Daoy (cell line): ENCODE data around the gene CEP41. TPM values are rescaled to one million over a fixed set of nuclear protein-coding genes. Genes with fewer than 3 reads are reported as not detected.

Experiments
- DNase-seq: peaks from one replicate; pipeline ENCODE4 v3.0.0-alpha.2; 2015; ENCODE audit warnings: low read depth
- total RNA-seq: library from RNA; depleted of rRNA; stranded (reverse); fragments of >200 nt; shearing (Covaris generic); gene quantifications from 2 replicates; pipeline ENCODE4 v1.2.3, GENCODE V29; 2014

Gene CEP41
- total RNA-seq, 1 experiment from 2014 or later: 43.9 TPM

DNA sequence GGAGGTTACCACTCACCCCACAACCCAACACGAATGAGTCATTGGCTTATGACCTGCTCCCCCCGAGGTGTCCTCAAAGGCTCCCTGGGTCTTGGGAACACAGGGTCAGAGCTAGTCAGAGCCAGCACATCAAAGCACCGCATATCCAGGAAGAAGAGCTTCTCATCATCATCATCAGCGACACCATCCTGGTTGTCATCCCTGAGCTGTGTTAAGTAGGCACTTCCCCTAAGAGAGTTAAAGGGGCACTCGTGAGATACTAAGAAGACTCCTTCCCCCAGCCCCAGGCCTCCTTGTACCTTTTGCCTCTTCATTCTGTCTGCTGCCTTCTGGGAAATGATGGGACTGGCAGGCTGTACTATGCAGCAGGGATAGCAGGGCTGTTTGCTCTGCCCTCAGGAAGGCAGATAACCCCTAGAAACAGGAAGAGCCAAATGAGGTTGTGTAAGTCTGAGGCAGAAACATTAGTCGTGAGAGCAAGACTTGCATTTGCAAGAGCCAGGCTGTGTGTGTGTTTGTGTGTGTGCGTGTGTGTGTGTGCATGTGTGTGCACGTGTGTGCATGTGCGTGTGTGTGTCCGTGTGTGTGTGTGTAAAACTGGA lies 71.6 kb downstream of the CEP41 start:
- peak; percentile 90 for DNase-seq

DNA sequence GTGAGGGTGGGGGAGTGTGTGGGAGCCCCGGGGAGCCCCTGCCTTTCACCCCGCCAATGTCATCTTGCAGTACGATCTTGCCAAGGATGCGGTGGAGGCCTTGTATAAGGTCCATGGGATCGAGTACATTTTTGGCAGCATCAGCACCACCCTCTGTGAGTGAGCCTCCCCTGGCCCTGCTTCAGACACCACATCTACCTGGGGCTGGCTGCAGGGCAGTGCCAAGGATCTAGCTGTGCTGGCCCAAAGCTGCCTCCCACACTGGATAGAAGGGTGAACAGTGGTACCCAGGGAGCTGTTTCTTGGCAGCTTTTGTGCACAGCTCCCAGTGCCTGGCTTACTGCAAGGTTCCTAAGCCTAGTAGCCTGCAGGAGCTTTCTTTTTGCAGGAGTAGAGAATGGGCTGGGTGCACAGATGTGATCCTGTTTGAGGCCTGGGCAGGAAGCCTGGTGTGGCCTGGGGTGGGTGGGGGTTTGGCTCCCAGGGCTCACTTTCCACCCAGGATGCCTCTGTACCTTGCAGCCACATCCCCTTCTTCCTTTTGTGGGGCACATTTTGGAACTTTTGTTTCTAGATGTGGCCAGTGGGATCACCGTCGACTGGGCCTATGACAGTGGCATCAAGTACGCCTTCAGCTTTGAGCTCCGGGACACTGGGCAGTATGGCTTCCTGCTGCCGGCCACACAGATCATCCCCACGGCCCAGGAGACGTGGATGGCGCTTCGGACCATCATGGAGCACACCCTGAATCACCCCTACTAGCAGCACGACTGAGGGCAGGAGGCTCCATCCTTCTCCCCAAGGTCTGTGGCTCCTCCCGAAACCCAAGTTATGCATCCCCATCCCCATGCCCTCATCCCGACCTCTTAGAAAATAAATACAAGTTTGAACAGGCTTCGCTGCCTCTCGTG lies 72.7 kb downstream of the CEP41 start:
- DNase-seq: no peak

DNA sequence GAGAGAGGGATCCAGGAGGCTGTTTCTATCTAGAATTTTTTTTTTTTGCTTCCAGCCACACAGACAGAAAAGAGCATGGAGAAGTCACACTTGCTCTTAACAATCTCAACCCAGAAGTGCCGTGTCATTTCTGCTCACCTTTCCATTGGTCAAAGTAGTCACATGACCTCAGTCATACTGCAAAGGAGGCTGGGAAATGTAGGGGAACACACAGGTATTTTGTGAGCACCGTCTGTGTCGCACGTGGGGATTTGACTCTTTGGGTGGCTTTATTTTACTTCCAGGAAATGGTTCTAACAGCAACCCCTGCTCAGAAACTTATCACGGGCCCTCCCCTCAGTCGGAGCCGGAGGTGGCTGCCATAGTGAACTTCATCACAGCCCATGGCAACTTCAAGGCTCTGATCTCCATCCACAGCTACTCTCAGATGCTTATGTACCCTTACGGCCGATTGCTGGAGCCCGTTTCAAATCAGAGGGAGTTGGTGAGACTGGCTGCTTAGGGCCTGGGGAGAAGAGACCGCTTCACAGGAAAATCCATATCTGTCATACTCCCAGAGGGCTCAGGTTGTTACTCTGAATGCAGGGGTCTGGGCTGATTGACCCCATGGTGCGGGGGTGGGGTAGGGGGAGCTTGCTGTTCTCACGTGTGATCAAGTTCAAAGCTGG lies 73.6 kb downstream of the CEP41 start:
- DNase-seq: no peak

DNA sequence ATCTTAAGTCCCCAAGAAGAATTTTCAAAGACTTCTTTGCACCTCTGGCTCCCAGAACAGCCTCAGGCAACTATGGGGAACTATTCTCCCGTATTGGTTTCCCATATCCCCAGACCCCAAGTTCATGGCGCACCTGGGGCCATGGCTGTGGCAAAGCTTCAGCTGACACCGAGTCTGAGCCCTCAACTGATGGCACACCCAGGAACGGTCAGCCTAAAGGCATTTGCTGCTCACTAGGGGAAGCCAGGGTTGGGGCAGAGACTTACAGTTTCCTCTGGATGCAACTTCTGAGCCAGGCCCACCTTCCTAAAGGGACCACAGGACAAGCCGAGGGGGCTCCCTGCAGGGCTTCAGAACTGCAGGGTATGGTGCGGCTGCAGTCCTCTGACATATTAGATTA lies 74.3 kb downstream of the CEP41 start:
- DNase-seq: peak; percentile 59

DNA sequence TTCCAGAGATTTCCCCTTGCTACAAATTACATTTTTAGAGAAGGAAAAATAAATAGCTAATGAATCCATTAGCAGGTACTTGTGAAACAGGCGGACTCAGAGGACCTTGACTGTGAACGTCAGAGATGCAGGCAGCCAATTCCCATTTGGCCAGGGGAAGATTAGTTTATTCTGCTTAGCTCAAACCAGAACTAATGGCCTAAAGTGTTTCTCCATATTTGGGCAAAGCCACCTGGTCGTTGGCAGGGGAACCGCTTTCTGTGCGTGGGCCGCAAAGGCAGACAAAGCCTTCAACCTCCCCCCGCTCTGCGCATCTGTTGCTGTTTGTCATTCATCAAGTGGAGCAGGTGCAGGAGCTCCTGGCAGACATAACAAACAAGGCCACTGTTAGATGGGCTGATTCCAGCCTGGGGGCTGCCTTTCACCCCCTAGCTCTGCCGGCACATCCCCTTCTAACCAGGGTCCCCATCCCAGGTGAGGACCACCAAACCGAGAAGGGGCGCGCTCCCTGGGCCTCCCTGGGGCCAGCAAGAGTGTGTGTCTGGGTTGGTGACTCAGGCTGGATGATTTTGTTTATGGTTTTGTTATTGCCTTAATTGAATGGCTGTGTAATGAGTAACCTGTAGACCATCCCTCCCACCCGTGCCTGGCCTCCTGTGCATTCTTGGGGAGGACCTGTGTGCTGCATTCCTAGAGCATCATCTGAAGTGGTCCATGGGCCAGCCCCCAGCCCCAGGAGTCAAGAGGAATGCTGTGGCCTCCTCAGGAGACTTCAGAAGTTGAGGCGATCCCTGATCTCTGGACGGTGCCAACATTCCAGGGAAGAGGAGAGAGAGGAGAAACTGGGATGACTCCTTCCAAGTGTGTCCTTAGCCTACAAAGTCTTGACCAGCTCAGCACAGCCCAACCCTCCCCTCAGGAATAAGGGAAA lies 75.0 kb downstream of the CEP41 start:
- peak; percentile 96 for DNase-seq

DNA sequence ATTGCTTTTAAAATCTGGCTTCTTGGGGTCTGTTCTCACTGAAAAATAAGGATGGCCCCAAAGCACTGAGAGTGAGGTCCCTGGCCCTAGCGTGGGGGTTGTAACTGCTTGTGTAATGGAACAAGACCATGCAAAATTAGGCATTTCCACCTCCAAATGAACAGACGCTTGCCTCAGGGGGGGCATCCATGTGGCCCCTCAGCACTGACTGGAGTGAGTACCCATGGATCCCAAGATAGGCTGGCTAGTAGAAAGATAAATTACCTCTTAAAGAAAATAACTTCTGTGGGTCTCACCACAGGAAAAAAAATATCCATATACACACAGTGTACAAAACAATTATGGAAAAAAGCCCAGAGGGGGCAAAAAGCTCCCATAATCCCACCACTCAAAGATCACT lies 75.7 kb downstream of the CEP41 start:
- peak; percentile 53 for DNase-seq

DNA sequence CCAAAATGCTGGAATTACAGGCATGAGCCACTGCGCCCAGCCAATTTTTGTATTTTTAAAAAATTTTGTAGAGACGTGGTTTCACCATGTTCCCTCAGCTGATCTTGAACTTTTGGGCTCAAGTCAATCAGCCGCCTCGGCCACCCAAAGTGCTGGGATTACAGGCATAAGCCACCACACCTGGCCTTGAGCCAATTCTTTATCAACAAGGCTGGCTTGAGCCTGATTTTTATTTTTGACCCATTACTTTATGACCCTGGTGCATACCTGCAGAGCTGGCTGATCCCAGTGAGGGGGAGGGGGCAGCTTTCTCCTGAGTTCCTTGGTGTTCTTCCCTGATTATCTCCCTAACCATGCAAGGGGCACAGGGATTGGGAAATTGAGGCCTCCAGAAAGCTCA lies 76.4 kb downstream of the CEP41 start:
- DNase-seq: no peak

DNA sequence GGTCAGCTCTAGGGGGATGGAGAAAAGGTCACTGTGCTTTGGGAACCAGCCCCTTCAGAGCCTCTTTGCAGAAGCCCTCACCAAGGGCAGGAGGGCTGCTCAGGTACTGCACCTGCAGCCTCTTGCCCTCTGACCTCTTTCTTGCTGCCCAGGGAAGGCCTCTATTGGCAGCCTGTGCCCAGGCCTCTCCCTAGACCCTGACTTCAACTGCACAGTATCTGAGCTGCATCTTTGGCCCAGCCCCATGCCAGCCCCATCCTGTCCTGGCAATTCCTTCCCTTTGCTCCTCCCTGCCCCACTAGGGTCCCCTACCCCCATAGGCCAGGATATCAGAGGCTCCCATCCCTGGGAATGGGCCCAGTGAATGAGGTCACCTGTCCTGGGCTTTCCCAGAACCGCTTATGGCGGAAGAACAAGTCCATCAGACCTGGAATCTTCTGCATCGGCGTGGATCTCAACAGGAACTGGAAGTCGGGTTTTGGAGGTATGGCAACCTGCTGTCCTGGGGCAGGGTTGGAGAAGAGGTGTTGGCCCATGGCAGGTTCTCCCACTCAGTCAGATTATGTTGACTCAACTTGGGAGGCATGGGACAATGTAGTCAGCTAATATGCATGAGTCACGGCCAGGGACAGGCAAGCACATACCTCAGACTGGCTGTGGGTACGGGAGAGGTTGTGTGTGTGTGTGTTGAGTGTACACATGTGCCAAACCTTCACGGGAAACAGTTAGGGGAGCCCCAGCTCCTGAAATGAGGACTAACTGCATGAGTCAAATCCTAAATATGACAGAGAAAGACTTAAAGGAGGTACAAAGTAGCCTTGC lies 77.6 kb downstream of the CEP41 start:
- DNase-seq: peak; percentile 100

DNA sequence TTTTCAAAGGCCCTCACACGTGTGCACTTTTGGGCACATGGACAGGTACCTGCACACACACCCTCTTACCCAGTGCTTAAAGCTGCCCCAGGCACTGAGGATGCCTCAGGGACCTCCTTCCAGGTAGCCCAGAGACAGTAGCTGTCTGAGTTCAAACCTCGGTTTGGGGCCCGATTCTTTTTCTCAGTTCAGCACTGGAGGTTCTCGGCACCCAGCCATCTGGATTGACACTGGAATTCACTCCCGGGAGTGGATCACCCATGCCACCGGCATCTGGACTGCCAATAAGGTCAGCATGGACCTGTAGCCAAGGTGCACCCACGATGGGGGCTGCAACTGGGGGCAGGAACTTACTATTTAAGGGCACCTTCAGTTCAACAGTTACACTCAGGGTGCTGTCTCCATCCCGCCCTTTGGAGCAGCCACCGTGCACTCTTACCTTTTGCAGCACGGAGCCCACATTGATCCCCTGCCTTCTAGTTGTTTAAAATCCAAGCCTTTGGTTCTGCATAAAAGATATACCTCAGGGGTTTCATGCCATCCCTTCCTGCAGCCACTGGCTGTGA lies 78.5 kb downstream of the CEP41 start:
- no peak for DNase-seq

DNA sequence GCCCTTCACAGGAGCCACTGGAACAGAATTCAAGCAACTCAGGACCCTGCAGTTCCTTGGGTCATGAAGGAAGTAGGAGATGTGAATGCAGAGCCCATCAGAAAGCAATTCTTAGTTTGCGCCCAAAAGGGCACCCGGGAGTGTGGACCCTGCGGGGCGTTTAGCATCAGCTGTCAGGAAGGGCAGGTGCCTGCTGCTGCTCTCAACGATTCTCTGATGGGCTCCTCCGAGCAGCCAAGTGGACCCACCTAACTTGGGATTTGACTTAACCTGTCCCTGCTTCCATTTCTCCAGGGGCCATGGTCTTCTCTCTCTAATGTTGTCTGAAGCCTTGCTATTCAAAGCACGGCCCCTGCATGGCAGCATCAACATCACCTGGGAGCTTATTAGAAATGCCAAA lies 79.1 kb downstream of the CEP41 start:
- no peak for DNase-seq

DNA sequence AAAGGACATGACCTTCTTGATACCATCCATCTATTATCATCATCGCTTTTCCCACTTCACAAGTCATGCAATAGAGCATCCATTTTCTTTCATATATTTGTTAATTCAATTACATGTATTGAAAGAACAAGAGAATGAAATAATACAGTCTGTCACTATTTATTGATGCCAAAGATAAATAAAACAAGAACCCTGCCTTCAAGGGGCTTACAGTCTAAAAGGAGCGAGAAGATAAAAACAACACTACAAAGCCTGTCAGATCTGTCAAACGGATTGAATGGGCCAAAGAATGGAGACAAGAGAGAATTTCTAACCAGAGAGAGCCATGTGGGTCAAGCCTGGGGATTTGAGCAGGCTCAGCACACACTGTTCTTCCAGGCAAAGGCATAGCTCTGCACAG lies 80.3 kb downstream of the CEP41 start:
- DNase-seq: no peak

DNA sequence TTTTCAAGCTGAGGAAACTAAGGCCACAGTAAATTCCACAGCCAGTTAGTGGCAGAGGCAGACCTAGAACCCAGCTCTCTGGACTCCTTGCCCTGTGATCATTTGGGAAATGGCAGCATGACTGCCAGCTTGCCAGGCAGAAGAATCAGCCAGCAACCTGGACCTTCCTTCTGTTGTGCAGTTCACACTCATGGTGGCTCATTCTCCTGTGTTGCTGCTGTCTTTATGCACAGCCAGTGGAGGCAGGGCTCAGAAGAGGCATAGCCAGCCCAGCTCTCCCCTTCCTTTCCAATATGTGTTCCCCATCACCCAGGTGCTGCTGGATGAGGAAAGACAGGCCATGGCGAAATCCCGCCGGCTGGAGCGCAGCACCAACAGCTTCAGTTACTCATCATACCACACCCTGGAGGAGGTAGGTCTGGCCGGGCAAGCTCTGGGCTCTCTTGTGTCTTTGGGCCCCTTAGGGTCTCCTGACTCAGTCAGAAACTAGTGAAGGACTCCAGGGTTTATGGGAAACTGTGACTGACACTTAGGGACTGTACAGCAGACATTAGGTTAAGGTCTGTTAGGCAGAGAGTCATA lies 81.4 kb downstream of the CEP41 start:
- DNase-seq: no peak

DNA sequence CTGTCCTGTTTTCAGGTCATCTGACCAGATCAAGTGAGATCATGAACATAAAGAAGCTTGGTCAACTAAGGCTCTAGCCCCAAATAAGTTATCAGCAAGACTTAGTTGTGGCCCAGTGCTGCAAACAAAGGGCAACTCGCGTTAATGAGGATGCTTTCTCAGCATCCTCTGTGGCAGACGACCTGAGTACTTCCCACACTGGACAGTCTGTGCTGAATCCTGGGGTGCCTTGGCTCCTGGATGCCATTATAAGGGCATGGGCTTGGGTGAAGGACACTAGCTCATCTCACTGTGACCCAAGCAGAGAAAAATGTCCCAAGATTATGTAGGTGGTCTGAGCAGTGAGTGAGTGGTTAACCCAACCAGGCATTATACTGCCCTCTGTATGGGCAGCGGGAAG lies 82.3 kb downstream of the CEP41 start:
- DNase-seq: no peak

DNA sequence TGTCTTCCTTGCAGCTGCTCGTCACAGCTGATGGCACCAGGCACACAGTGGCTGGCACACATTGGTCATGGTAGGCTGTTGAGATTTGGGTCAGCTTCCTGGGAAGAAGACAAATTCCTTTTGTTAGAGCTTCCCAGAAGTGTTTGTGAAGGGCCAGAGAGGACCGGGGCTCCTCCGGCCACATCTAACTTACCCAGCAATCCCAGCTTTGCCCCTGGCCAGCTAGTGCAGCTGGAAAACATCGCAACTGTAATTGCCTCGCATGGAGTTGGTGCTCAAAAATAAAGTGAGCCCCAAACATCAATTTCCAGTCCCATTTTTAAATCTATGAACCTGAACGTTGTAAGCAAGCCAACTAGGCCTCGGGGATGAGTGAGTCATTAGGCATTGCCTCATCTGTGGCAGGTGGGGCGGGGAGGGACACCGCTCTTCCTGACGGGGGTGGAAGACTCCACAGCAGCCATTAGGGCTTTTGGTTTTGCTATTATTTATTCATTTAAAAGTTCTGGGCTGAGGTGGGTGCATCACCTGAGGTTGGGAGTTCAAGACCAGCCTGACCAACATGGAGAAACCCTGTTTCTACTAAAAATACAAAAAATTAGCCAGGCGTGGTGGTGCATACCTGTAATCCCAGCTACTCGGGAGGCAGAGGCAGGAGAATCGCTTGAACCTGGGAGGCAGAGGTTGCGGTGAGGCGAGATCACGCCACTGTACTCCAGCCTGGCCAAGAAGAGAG lies 83.8 kb downstream of the CEP41 start:
- peak; percentile 98 for DNase-seq

DNA sequence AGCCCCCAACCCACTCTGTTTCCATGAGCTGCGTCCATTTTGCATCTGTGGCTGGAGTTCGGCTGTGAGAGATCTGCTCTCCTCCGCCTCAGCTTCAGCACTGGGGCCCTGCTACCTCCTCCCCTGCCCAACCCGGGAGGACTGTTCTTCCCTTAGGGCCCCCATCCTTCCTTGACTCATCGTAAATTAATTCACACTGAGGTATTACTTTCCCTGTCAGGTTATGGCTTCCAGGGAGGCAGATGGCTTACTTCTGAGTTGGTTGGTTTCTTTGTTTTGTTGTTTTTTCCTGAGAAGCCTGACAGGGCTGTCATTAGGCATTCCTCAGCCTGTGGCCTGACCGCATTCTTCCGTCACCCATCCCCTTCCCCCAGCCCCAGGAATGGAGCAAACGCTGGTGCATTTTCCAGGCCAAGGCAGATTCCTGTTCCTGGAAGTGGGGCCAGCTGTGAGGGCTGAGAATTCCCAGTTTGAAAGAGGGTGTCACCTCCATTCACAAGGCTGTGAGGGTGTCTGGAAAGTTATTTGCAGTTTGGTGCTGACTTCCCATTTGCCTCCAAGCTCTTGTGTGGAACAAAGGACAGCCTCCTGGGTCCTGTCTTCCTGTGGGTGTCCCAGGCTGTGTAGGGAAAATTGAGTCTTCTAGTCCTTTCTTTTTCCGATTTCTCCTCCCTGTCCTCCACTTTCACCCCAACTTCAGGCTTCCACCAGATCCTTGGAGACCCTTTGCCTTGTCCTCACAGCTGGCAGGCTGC lies 84.5 kb downstream of the CEP41 start:
- DNase-seq: peak; percentile 100

DNA sequence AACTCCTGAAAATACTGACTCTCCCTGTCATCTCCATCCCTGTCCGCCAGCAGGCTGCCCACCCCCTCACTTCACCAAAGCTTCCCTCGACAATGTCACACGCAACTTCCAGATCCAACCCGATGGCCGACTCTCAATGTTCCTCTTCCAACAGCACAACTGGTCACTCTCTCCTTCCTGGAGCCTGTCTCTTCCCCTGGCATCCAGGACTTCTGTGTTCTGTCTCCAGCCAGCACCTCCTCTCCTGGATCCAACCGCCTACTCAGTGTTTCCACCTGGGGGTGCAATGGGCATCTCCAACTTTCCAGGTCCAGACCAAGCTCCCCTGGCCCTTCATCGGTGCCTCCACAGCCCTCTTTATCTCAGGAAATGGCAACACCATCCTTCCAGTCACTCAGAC lies 87.6 kb downstream of the CEP41 start:
- no peak for DNase-seq

DNA sequence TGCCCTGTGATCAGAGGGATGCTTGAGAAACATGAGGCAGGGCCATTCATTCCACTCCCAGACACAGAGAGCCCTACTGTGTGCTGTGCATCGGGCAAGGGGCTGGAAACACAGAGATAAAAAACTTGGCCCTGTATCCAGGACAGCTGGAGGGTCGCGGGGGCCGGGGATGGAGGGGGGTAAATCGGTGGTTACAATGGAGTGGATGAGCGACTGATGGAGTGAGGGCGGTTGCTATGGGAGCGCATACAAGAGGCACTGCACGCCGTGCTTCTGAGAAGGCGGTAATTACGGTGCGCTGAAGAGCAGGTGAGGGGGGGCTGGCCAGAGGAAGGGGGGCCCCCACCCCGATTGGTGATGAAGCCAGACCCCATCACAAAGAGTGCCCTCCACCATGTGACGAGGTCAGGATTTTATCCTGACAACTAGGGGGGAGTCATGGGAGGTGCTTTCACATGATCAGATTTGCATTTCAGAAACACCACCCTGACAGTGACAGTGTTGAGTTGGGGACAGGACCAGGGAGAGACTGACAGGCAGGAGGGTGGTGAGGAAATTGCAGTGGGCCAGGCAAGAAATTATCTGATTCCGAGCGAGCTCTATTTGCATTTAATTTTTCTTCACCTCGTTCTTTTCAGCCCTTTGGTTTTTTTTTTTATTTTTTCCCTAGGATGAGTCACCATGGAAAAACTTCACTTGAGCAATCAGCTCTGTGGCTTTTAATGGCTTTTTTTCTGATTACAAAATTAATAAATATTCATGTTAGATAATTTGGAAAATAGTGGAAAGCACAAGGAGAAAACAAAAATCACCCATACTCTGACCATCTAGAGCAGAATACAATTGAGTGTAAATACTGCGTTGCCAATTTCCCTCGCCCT lies 88.4 kb downstream of the CEP41 start:
- DNase-seq: peak; percentile 49

DNA sequence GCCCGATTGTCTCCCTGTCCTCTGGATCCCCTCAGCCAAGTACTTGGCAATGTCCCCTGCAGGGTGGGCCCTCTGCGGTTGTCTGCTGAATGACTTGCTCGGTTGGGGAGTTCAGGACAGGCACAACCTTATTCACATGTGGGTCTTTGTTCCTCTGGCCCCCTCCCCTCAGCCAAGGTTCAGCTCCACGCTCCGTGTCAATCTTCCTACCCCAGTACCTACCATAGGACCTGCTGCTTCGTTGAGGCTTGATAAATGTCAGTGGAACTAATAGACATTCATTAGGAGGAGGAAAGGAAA lies 89.1 kb downstream of the CEP41 start:
- DNase-seq: no peak
